CD1c-positive myeloid dendritic cell (primary cell): Measurements from ENCODE around the gene CHODL.

Experiments used
- DNase-seq: peaks from one replicate; pipeline ENCODE4 v3.0.0-alpha.2; 2016; ENCODE audit errors: extremely low spot score

Gene CHODL, protein sequence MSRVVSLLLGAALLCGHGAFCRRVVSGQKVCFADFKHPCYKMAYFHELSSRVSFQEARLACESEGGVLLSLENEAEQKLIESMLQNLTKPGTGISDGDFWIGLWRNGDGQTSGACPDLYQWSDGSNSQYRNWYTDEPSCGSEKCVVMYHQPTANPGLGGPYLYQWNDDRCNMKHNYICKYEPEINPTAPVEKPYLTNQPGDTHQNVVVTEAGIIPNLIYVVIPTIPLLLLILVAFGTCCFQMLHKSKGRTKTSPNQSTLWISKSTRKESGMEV

DNA sequence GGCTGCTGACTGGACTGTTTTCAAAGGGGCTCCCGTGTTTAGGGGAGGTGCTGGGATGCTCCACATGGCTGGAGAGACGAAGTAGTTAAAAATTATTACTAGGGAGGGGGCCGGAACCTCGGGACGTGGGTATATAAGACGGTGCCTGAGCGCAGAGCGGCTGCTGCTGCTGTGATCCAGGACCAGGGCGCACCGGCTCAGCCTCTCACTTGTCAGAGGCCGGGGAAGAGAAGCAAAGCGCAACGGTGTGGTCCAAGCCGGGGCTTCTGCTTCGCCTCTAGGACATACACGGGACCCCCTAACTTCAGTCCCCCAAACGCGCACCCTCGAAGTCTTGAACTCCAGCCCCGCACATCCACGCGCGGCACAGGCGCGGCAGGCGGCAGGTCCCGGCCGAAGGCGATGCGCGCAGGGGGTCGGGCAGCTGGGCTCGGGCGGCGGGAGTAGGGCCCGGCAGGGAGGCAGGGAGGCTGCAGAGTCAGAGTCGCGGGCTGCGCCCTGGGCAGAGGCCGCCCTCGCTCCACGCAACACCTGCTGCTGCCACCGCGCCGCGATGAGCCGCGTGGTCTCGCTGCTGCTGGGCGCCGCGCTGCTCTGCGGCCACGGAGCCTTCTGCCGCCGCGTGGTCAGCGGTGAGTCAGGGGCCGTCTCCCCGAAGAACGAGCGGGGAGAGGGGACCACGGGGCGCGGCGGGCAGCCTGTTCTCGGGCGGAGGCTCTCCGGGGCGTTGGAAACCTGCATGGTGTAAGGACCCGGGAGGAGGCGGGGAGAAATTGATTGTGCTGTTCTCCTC lies at the start of gene CHODL:
Gene CHODL, plus strand, starts transcription at position 163 of the 793 bp plus-strand sequence. Its CDS starts 391 bp downstream, at position 554.
- no peak for DNase-seq

DNA sequence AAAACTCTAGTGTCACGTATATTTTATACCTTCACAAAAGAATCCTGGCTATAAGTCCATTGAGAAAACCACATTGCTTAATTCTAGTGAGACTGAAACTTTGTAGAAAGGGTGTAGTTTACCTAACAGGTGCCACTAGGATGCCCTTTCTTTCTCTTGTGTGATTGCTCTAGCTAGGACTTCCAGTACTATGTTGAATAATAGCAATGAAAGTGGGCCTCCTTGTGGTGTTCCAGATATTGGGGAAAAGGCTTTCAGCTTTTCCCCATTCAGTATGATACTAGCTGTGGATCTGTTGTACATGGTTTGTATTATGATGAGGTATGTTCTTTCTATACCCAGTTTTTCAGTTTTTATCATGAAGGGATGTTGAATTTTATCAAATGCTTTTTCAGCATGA lies 39.7 kb upstream of the CHODL start:
- no peak for DNase-seq

DNA sequence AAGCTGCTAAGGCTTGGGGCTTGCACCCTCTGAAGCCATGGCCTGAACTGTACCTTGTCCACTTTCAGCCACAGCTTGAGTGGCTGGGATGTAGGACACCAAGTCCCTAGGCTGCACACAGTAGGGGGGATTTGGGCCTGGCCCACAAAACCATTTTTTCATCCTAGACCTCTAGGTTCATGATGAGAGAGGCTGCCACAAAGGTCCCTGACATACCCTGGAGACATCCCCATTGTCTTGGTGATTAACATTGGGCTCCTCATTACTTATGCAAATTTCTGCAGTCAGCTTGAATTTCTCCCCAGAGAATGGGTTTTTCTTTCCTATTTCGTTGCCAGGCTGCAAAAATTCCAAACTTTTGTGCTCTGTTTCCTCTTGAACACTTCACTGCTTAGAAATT lies 26.3 kb upstream of the CHODL start:
- DNase-seq: no peak

DNA sequence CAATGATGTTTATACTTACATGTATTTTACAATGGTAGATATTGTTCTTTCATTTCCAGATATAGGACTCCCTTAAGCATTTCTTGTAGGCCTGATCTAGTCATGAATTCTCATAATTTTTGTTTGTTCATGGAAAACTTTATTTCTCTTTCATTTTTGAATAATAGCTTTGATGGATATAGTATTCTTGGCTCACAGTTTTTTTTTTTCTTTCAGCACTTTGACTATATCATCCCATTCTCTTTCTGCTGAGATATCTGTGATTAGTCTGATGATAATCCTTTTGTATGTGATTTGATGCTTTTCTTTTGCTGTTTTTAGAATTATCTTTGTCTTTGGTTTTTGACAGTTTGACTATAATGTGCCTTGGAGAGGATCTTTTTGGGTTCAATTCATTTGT lies 24.1 kb upstream of the CHODL start:
- no peak for DNase-seq

DNA sequence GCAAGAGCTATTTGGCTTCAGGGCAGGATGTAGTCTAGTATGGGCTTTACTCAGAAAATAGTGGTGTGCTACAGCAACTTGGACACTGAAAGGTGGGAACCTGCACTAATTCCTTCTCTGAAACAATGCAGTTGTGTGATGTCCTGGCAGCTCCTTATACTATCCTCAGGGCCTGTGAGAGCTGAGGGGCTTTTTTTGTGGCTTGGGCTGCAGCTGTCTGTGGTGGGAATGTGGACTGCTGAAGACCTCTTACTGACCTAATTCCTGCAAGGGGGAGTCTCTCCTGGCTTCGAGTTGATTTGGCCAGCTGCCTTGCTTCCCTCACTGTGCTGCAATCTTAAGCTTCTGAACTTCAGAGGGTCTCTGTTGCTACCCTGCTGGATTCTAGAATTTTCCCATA lies 22.3 kb upstream of the CHODL start:
- no peak for DNase-seq

DNA sequence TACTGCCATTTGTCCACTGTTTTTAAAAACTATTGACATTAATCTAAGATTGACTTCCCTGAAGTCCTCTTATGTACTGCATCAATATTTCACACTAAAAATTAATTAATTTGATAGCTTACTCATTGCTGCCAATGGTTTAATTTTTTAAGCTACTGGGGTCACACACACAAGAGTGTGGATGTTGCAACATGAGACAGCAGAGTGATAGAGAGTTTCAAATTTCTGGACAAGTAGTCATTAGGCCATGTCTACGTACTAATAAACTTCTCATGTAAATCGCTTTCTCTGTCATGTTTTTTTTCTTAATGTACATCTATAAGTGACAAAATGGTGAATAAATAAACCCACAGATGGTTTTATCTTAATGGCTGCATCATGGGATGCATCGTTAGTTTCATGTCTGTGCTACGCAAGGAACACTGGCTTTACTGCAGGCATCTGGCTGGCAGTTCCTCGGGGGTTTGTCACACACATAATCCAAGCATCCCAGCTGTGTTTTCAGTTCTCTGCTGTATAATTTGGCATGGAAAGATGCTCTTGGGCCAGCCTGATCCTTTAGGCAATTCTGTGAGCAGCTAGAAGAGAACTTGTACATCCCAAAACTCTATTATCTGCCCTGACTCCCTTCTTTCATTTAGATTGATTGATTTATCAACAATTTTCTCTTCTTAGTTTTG lies 16.4 kb upstream of the CHODL start:
- no peak for DNase-seq

DNA sequence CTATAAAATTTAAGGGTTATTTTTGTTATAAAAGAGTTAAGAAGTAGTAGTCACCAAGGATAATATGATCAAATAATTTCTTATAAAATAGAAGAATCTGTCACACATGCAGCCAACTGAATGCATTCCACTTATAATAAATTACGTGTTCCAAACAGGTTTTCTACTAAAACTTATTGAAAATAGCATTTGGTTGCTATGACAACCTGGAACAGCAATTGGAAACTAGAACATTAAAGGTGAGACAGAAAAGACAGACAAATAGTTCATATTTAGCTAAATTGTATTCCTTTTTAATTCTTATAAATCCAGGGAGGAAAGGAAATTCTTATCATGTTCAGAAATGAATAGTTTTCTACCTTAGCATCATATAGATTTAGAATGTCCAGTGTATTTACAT lies 9.1 kb upstream of the CHODL start:
- DNase-seq: no peak

DNA sequence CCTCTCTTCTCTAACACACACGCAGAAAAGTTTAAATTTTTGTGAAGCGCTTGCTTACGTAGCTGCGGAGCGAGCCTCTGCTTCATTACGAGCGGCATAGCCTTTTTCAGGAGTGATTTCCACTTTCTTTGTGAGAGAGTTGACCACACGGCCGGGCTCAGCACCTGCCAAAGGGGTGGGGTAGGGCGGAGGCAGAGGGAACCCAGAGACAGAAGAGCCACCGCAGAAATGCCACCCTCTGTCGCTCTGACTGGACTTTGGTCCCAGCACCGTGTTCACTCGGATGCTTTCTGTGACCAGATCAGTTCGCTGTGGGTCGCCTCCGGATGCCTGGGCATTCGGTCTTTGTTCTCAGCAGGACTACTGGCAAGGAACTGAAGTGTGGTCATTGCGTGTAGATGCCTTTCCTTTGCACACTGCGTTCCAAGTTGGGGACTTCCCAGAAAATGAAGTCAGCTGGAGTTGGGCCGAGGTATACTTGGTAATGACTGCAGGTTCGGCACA lies 883 bp downstream of the CHODL start:
- no peak for DNase-seq

DNA sequence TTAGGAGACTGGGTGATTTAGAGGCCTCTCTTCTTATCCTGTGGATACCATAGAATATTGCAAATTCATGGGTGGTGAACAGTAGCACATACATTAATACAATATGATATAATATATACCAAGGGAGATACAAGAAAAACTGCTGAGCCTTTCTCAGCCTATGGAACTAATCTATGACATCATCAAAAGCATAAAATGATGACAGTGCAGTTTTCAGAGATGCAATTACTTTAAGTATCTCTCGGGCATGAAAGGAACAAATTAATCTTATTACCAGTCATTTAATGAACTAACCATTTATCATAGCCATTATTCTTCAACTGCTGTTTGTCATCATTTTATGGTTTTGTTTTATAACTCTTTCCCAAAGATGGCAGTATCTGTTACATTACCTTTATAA lies 3.5 kb downstream of the CHODL start:
- no peak for DNase-seq

DNA sequence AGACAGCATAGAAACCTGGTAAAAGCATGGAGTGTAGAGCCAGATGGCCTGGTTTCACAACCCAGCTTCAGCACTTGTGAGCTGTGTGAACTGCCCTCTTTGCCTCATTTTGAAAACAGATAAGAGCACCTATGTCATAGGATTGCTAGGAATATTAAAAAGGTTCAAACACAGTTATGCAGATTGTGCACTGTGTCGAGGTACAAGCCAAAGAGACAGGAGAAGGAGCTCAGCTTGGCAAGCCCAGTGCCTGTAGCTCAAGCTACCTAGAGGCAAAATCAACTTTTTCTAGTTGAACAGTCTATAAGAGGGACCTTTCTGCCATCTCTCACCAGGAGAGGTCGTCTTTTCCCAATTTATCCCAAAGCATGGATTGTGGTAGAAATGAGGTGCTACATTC lies 5.0 kb downstream of the CHODL start:
- DNase-seq: no peak

DNA sequence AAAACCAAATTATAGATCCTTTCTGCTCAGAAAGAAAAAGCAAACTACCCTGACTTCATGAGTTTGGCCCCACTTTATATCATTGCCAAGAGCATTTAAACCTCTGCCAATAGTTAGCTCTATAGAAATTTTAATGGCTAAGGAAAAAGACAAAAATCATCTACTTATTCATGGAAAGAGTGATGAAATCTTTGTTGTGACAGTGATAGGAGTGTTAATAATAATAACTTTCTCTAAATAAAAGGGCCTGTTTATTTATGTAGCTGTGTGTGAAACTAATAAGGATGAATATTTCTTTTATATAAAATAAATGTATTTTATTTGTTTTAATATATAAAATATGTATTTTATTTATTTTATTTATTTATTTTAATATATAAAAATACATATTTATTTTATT lies 6.4 kb downstream of the CHODL start:
- DNase-seq: no peak

DNA sequence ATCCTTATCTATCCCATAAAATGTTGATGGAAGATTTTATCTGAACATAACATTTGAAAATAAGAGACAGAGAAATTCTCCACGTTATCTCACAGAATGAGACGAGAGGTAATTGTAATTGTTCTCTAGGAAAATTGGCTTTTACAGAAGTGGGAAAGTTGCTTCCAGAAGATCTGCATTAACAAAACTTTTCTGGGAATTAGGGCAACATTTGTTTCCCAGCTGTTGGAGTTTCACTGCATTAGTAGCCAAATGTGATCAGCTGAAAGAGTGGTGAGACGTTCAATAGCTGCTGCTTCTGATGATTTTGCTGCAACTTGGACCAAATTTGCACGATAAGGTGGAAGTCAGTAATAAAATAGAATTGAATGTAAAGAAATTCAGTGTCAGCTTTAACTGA lies 7.6 kb downstream of the CHODL start:
- DNase-seq: no peak

DNA sequence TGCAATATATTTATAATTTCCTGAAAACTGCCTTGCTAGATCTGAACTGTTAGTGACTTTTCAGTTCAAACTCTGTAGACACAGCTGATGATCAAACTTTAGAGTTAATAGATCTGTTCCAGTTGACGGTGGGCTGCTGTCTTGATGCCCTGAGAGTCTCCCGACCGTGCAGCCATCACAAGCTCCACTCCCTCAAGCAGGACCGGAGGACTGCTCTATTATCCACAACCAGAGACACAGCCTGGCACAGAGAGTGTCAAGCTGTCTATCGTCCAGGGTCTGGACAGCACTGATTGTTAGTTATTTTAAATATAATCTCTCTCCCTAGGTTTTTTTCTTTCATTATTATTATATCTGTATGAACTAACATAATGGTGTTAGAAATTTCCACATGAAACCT lies 8.0 kb downstream of the CHODL start:
- no peak for DNase-seq

DNA sequence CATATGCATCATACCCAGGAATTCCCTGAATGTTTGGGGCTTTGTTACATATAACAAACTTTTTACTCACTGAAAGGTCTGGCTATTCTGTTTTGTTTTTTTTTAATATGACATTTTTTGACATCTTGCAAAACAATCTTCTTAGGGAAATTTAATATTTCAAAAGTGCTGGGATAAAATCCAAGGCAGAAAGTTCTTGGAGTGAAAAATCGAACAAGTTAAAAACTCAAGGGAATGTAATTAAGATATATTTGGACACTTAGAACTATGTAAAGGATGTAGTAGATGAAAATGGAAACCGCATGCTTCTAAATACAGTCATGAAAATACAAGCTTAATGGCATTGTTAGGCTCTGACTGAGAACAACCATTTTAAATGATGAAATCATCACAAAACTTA lies 8.6 kb downstream of the CHODL start:
- no peak for DNase-seq

DNA sequence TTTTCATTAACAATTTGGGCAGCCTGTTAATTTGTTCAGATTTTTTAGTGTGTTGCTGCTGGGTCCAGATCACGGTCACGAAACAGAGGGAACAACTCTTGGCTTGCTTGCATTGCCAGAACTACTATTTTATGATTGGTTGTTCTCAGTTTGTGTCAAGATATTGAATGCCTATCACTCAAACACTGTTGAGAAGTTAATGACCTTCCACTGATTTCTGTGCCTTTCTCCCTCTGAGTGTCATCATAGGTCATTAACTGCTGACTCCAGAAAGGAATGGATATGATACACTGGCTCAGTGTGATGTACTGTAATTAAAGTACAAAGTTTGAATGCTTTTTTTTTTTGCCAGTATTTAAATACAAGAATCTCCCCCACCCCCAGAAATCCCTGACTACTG lies 9.2 kb downstream of the CHODL start:
- DNase-seq: no peak

DNA sequence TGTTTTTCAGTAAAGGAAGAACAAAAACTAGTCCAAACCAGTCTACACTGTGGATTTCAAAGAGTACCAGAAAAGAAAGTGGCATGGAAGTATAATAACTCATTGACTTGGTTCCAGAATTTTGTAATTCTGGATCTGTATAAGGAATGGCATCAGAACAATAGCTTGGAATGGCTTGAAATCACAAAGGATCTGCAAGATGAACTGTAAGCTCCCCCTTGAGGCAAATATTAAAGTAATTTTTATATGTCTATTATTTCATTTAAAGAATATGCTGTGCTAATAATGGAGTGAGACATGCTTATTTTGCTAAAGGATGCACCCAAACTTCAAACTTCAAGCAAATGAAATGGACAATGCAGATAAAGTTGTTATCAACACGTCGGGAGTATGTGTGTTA lies 21.3 kb downstream of the CHODL start:
- DNase-seq: no peak

DNA sequence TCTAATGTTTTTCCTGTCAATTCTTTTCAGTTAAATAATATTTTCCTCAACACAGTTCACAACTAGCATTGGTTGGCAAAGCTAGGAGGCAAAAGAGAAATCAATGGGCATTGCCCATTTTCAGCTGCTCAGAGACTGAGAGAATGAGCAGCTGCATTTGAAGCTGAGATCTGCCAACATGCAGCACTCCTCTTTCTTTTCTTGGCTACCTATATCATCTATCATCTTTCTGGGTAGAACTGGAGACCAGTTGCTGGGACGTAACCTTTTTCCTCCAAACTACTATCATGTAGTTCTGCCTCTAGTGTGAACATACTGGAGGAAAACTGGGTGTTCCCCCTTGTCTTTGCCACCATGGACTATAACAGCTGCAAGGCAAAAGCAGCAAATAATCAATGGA lies 22.9 kb downstream of the CHODL start:
- no peak for DNase-seq

DNA sequence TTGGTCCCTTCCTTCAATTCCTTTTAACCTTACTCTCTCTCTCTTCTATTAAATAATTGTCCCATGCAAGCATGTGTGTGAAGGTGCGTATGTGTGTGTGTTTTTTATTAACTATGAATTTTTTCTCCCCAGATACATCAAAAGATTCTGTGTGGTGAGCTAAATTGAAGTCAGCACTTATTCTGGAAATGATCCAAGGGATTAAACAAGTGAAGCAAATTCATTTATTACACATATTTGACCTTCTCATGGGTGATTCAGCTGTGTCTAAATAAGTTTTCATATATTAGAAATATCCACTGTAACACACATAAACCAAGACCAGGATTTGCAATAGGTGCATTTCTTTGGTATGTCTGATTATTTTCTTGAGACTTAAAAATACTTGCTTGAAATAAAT lies 24.3 kb downstream of the CHODL start:
- no peak for DNase-seq

DNA sequence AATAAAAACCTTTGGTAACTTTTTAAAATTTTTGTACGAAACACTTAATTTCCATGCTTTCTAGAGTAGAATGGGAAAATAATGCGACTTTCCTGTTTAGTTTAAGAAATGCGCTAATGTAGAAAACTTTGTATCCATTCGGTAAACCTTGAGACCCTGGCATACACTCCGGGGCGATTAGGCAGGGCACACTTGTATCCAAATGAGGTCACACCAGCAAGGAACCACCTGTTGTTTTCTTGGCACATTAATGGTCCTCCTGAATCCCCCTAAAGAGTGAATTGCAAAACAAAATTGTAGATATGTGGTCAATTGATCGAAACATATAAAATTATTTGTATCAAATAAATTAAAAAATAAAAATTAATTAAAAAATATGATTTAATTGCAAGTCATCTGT lies 25.2 kb downstream of the CHODL start:
- no peak for DNase-seq

DNA sequence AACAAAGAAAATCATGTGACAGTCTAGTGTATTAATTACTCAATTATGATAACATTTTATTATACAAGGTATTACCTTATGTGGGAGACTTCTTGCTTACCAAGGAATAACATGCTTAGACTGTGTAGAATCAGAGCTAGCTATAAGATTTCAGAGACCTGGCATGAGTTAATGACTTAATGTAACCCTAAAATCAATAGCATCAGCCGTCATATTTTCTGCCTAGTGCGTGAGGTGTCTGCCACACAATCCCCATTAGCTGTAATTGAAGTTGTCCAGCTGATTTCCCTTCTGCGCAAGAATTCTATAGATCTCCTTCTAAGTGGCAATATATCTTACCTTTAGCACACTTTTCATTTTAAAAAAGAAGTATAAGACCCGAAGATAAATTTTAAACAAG lies 28.8 kb downstream of the CHODL start:
- no peak for DNase-seq

DNA sequence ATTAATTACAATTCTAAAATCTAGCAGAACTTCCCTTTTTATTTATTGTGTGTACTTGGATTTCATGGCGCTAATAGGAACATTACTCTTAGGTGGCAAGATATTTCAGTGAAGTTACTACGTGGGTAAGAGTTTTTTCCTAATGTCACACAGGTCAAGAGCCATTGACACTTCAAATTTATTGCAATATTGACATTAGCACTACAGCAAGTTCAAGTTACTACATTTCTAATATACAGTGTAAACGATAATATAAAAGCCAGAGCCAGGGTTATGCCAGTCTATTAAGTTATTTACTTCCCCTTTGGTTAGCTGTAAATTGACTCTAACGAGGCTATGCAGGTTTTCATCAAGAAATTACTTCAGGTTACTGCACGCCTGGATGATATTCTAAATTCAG lies 29.7 kb downstream of the CHODL start:
- no peak for DNase-seq

DNA sequence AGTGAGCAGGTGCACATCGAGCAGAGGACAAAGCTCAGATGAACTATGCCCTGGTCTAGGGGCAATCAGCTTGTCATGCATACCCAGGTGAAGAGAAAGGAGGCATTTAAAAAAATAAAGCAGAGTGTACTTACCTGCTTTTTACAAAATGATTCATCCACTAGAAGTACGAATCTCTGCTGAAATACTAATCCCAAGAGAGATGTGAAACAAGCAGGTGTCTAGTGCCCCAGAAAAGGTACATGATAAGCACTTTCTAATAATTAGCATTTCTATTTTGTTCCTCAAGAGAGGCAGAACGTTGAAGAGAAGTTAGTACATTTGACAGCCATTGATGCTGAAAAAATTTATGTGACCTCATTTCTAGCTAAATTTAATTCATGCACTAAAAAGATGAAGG lies 31.1 kb downstream of the CHODL start:
- DNase-seq: no peak

DNA sequence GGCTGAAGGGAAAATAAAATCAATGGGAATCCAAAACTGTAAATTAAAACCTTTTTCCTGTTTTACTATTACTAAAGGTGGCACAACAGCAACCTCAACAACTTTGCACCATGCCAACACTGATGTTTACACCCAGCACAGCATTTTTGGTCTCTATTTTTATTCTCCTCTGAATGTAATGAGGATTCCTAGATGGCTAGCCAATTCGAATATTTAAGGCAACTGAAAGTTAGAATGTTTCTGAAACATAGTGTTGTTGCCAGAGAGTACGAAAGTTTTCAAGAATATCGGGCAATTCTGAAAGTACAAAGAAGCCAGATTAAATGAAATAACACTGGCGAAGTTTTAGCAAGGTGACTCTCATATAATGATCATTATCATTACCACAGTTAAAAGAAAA lies 40.7 kb downstream of the CHODL start:
- DNase-seq: no peak
